Endodermal cell (in vitro differentiated cells): Measurements from ENCODE around the gene PATE1. TPM values are rescaled to one million over a fixed set of nuclear protein-coding genes. Genes with fewer than 3 reads are reported as not detected.

ENCODE experiments used
- DNase-seq: peaks from one replicate; pipeline ENCODE4 v3.0.0-alpha.2; 2017
- H3K27ac ChIP-seq: 2 replicates; pipeline ENCODE4 v1.5.1; 2013; ENCODE audit warnings: mild to moderate bottlenecking, low read depth, low read length, moderate library complexity
- H3K27me3 ChIP-seq: 2 replicates; pipeline ENCODE4 v1.6.1; 2013; ENCODE audit warnings: mild to moderate bottlenecking, low read length, moderate library complexity; ENCODE audit not compliant: insufficient read depth, control insufficient read depth, poor library complexity, severe bottlenecking
- H3K36me3 ChIP-seq: 2 replicates; pipeline ENCODE4 v1.7.0; 2013; ENCODE audit warnings: mild to moderate bottlenecking, low read length, moderate library complexity; ENCODE audit not compliant: control insufficient read depth, insufficient read depth
- H3K4me1 ChIP-seq: one replicate; pipeline ENCODE4 v1.7.0; 2013; ENCODE audit warnings: low read length; ENCODE audit not compliant: control insufficient read depth, insufficient read depth
- H3K4me3 ChIP-seq: 2 replicates; pipeline ENCODE4 v1.5.1; 2013; ENCODE audit warnings: mild to moderate bottlenecking, low read length, moderate library complexity
- H3K9ac ChIP-seq: 2 replicates; pipeline ENCODE4 v1.6.1; 2013; ENCODE audit warnings: mild to moderate bottlenecking, low read length, moderate library complexity; ENCODE audit not compliant: poor library complexity, severe bottlenecking; ENCODE audit errors: extremely low read depth
- H3K9me3 ChIP-seq: 2 replicates; pipeline ENCODE4 v1.6.1; 2013; ENCODE audit warnings: mild to moderate bottlenecking, low read length, moderate library complexity; ENCODE audit not compliant: control insufficient read depth
- H3K27ac Mint-ChIP-seq: 2 replicates; pipeline ENCODE4 v1.8.0; 2020; ENCODE audit warnings: mixed read lengths
- H3K27me3 Mint-ChIP-seq: 2 replicates; pipeline ENCODE4 v1.8.0; 2021; ENCODE audit warnings: mild to moderate bottlenecking, mixed read lengths; ENCODE audit not compliant: insufficient read depth
- H3K36me3 Mint-ChIP-seq: 2 replicates; pipeline ENCODE4 v1.8.0; 2020; ENCODE audit warnings: low read depth, mixed read lengths
- H3K4me1 Mint-ChIP-seq: 2 replicates; pipeline ENCODE4 v1.8.0; 2020; ENCODE audit warnings: mixed read lengths
- H3K4me3 Mint-ChIP-seq: 2 replicates; pipeline ENCODE4 v1.8.0; 2020; ENCODE audit warnings: mild to moderate bottlenecking, moderate library complexity, mixed read lengths
- H3K9me3 Mint-ChIP-seq: 2 replicates; pipeline ENCODE4 v1.8.0; 2020; ENCODE audit warnings: mild to moderate bottlenecking, mixed read lengths
- WGBS, 2 experiments: methylation state at CpG; one replicate each; pipeline versions ENCODE4 v1.1.5 to v1.1.7; 2013; ENCODE audit warnings: missing lambda C conversion rate in 2 of 2, mixed read lengths in 1 of 2; ENCODE audit not compliant: insufficient coverage in 1 of 2, insufficient read length in 1 of 2; 5-methylcytosine and 5-hydroxymethylcytosine counted together
- total RNA-seq, 2 donors: library from RNA; stranded (reverse); fragmentation: NEBNext Ultra II Directional in 1 of 2; extraction: Animal tissue kit (Norgen Biotek cat#: 25700) in 1 of 2; gene quantifications; 2 replicates in 1 of 2; 3 replicates in 1 of 2; pipeline ENCODE4 v1.2.1, GENCODE V29; 2021
- TF ChIP-seq, protein P1 (sequence below): fragments of 200-600 bp; sonication (generic); conservative IDR thresholded peaks from 2 replicates; pipeline ENCODE4 v1.5.0; 2021; ENCODE audit warnings: antibody characterized with exemption, mild to moderate bottlenecking

PATE1 gene
- total RNA-seq, 2 donors from 2014 or later: not detected

DNA sequence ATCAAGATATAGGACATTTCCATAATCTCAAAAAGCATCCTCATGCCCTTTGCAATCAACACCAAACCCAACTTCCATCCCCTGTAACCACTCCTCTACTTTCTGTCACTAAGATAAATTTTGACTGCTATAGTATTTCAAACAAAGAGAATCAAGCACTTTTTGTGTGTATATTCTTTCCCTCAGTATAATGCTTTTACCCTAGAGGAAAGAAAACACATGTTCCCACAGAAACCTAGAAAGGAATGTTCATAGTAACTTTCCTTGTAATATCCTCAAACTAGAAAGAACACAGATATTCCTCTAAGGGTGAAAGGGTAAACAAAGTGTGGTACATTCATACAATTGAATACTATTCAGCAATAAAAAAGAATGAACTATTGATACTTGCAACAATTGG is 5.5 kb upstream of the PATE1 start:
- Mint-ChIP-seq H3K4me3 (no peak overlapping the region), H3K4me1 (no peaks in the 10 kb centered on the region), H3K27me3 (peaks cover 19% of the 10 kb centered on the region), H3K36me3 (no peaks in the 10 kb centered on the region), H3K27ac (no peak overlapping the region), H3K9me3 (no peaks in the 10 kb centered on the region)
- Histone ChIP-seq H3K27me3 (peaks cover 23% of the 10 kb centered on the region), H3K4me3 (no peak overlapping the region), H3K9ac (no peak overlapping the region), H3K36me3 (no peaks in the 10 kb centered on the region), H3K27ac (no peak overlapping the region), H3K4me1 (no peaks in the 10 kb centered on the region), H3K9me3 (no peaks in the 10 kb centered on the region)
- no peak for DNase-seq
- TF ChIP-seq, protein P1, sequence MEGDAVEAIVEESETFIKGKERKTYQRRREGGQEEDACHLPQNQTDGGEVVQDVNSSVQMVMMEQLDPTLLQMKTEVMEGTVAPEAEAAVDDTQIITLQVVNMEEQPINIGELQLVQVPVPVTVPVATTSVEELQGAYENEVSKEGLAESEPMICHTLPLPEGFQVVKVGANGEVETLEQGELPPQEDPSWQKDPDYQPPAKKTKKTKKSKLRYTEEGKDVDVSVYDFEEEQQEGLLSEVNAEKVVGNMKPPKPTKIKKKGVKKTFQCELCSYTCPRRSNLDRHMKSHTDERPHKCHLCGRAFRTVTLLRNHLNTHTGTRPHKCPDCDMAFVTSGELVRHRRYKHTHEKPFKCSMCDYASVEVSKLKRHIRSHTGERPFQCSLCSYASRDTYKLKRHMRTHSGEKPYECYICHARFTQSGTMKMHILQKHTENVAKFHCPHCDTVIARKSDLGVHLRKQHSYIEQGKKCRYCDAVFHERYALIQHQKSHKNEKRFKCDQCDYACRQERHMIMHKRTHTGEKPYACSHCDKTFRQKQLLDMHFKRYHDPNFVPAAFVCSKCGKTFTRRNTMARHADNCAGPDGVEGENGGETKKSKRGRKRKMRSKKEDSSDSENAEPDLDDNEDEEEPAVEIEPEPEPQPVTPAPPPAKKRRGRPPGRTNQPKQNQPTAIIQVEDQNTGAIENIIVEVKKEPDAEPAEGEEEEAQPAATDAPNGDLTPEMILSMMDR: no peak

DNA sequence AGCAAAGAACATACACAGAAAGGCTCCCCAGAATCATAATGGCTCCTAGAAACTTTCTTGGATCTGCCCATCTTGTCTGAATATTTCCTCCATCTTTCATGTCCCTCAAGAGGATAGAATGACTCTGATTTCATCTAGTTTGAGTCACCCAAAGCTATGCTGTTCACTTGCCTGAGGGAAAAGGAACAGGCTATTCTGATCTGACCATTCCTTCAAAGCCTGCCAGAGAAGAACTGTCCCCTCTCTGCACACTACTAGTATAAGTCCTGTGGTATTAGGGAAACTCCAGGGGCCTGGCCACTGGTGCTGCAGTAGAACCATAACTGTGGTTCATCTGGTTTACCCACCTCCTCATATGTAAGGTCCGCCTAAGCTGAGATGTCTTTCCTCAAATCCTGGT is 2.4 kb upstream of the PATE1 start:
- Histone ChIP-seq H3K36me3 (no peaks in the 10 kb centered on the region), H3K27ac (no peak overlapping the region), H3K4me3 (no peak overlapping the region), H3K9me3 (no peaks in the 10 kb centered on the region), H3K9ac (no peak overlapping the region), H3K4me1 (no peaks in the 10 kb centered on the region), H3K27me3 (peaks cover 53% of the 10 kb centered on the region)
- H3K9me3 Mint-ChIP-seq: no peaks in the 10 kb centered on the region
- TF ChIP-seq, protein P1: no peak
- no peaks in the 10 kb centered on the region for H3K36me3 Mint-ChIP-seq
- peaks cover 15% of the 10 kb centered on the region for H3K27me3 Mint-ChIP-seq
- DNase-seq: no peak
- no peak overlapping the region for H3K27ac Mint-ChIP-seq
- H3K4me3 Mint-ChIP-seq: no peak overlapping the region
- WGBS, 2 experiments: 94 to 95% methylated on average over 1 of the region's 1 CpG
- H3K4me1 Mint-ChIP-seq: no peaks in the 10 kb centered on the region

DNA sequence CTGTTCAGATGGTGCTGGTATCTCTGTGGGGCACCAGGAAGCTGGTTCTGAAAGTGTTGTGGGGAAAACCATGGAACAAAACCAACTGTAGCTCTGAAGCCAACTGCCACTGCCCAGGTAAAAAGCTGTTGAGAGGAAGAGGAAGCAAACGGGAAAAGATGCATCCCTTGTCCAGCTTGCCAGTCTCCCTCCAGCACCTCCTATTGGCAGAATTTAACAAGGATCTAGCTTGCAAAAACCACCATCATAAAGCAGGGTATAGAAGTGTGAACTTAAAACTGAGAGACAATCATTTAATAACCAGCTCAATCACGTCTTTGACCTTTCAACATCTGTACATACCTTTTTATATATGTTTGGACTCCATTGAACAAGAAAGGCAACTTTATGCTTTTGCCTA is 4.5 kb downstream of the PATE1 start:
- Mint-ChIP-seq H3K4me3 (no peak overlapping the region), H3K27me3 (peaks cover 14% of the 10 kb centered on the region), H3K4me1 (no peaks in the 10 kb centered on the region), H3K36me3 (no peaks in the 10 kb centered on the region), H3K27ac (no peak overlapping the region), H3K9me3 (no peaks in the 10 kb centered on the region)
- H3K9me3 ChIP-seq: no peaks in the 10 kb centered on the region
- WGBS, 2 experiments: 65 to 75% methylated on average over 2 of the region's 2 CpGs
- H3K27ac ChIP-seq: no peak overlapping the region
- H3K27me3 ChIP-seq: peaks cover 52% of the 10 kb centered on the region
- H3K9ac ChIP-seq: no peak overlapping the region
- H3K4me1 ChIP-seq: no peaks in the 10 kb centered on the region
- no peak for DNase-seq
- no peak overlapping the region for H3K4me3 ChIP-seq
- H3K36me3 ChIP-seq: no peaks in the 10 kb centered on the region
- TF ChIP-seq, protein P1: peak; percentile 57
